Psoas muscle (tissue), 8 donors: ENCODE measurements around the gene ADGRF4. TPM values are rescaled to one million over a fixed set of nuclear protein-coding genes. Genes with fewer than 3 reads are reported as not detected.

Experiments used
- ATAC-seq, 4 donors: fragments of 200-7000 bp; cut with Tn5 transposase; one replicate each; pipeline ENCODE4 v1.9.1; 2020; ENCODE audit warnings: moderate library complexity in 3 of 4, mild to moderate bottlenecking in 2 of 4
- DNase-seq, 2 donors: peaks; one replicate each; pipeline ENCODE4 v3.0.0-alpha.2; 2020
- H3K27ac ChIP-seq: fragments of 200-600 bp; one replicate; pipeline ENCODE4 v1.8.0; 2022
- H3K27me3 ChIP-seq, 3 donors: fragments of 200-600 bp in 1 of 3; one replicate each; pipeline versions ENCODE4 v1.6.1 to v1.8.0; 2013 to 2022; ENCODE audit warnings: low read length in 2 of 3, mild to moderate bottlenecking in 2 of 3, moderate library complexity in 1 of 3; ENCODE audit not compliant: insufficient read depth in 3 of 3
- H3K36me3 ChIP-seq, 2 donors: fragments of 200-600 bp in 1 of 2; one replicate each; pipeline versions ENCODE4 v1.6.1 to v1.8.0; 2013 to 2022; ENCODE audit warnings: low read depth in 1 of 2, mild to moderate bottlenecking in 1 of 2, moderate library complexity in 1 of 2; ENCODE audit not compliant: insufficient read depth in 1 of 2
- H3K4me1 ChIP-seq: fragments of 200-600 bp; one replicate; pipeline ENCODE4 v1.8.0; 2022
- H3K4me3 ChIP-seq: fragments of 200-600 bp; one replicate; pipeline ENCODE4 v1.8.0; 2022; ENCODE audit warnings: mild to moderate bottlenecking
- H3K9me3 ChIP-seq: fragments of 200-600 bp; one replicate; pipeline ENCODE4 v1.8.0; 2022
- CTCF ChIP-seq: fragments of 200-600 bp; IDR thresholded peaks from one replicate; pipeline ENCODE4 v1.8.0; 2022; ENCODE audit warnings: antibody characterized with exemption
- WGBS, 3 donors: extraction: QIAGEN DNeasy Blood & Tissue Kit; methylation state at CpG; one replicate each; pipeline versions ENCODE4 v1.1.6 to v1.1.7; 2013; 5-methylcytosine and 5-hydroxymethylcytosine counted together
- intact Hi-C, 2 donors: fragments of 100-400 bp; cut with DNase I; formaldehyde crosslinking; loops; one replicate each; pipeline versions ENCODE4 v1.11.0 to v1.14.2; 2022
- polyA plus RNA-seq, 3 donors: library from polyadenylated mRNA; stranded (reverse); fragments of 200-250 nt; gene quantifications; one replicate each; pipeline ENCODE4 v1.2.3, GENCODE V29; 2013
- total RNA-seq, 4 donors: library from RNA; stranded (reverse); fragmentation: NEBNext Ultra II Directional in 2 of 4; extraction: Animal tissue kit (Norgen Biotek cat#: 25700) in 2 of 4; gene quantifications; one replicate each; pipeline versions ENCODE4 v1.2.1 to v1.2.4, GENCODE V29; 2021 to 2023
- donor health status: healthy with polysubstance abuse.
- donor health status: DM: no; HTN: no; CAD: no; lungs with moderate emphysema.
- donor health status: Bipolar disorder and iron deficiency.
- donor health status: healthy.
- donor health status: DM: yes; HTN: yes; CAD: no.
- donor health status: DM: no; HTN: no; CAD: no.
- donor health status: DM: no; HTN: no; CAD: no.
- donor health status: DM: yes; HTN: yes; CAD: no.

The ADGRF4 gene
- total and polyA plus RNA-seq, 7 donors: 0.03 to 0.18 TPM; not detected in 5

- H3K9me3 ChIP-seq: no peaks in the 10 kb centered on the region
- no peak for DNase-seq
- no peak for TF ChIP-seq CTCF
- intact Hi-C loops: no loop called here
- 88 to 91% (median 89%) methylated on average over 2 of the region's 2 CpGs for WGBS, 3 donors
- H3K27me3 ChIP-seq: no peaks in the 10 kb centered on the region
- no peaks in the 10 kb centered on the region for H3K36me3 ChIP-seq
- no peak overlapping the region for H3K4me3 ChIP-seq
- no peaks in the 10 kb centered on the region for H3K4me1 ChIP-seq
- H3K27ac ChIP-seq: no peak overlapping the region
- ATAC-seq: no peak
Observed at GRCh38 chr6:47724300-47724699, 25.9 kb downstream of the ADGRF4 start.

- 27 to 47% (median 36%) methylated on average over 2 of the region's 2 CpGs for WGBS, 3 donors
- ATAC-seq (no peak), DNase-seq (no peak)
- Histone ChIP-seq H3K4me1 (no peaks in the 10 kb centered on the region), H3K9me3 (no peaks in the 10 kb centered on the region), H3K27ac (no peak overlapping the region), H3K27me3 (no peaks in the 10 kb centered on the region), H3K36me3 (no peaks in the 10 kb centered on the region), H3K4me3 (no peak overlapping the region)
- TF ChIP-seq CTCF: no peak
- intact Hi-C loops: no loop called here
Observed at GRCh38 chr6:47727391-47727790, 29.0 kb downstream of the ADGRF4 start.

- no peak overlapping the region for H3K27ac ChIP-seq
- no peak overlapping the region for H3K4me3 ChIP-seq
- H3K27me3 ChIP-seq: no peaks in the 10 kb centered on the region
- no peaks in the 10 kb centered on the region for H3K36me3 ChIP-seq
- no peak for TF ChIP-seq CTCF
- intact Hi-C loops: no loop called here
- DNase-seq: no peak
- H3K4me1 ChIP-seq: no peaks in the 10 kb centered on the region
- ATAC-seq: no peak
- no peaks in the 10 kb centered on the region for H3K9me3 ChIP-seq
- 31 to 50% (median 40%) methylated on average over 2 of the region's 2 CpGs for WGBS, 3 donors
Observed at GRCh38 chr6:47729019-47729418, 30.6 kb downstream of the ADGRF4 start.

- Histone ChIP-seq H3K9me3 (no peaks in the 10 kb centered on the region), H3K4me1 (no peaks in the 10 kb centered on the region), H3K27me3 (no peaks in the 10 kb centered on the region), H3K27ac (no peak overlapping the region), H3K4me3 (no peak overlapping the region), H3K36me3 (no peaks in the 10 kb centered on the region)
- 82 to 100% (median 93%) methylated on average over 1 of the region's 1 CpG for WGBS, 3 donors
- intact Hi-C loops: no loop called here
- ATAC-seq (no peak), DNase-seq (no peak)
- TF ChIP-seq CTCF: no peak
Observed at GRCh38 chr6:47729457-47729856, 31.1 kb downstream of the ADGRF4 start.

GRCh38 chr6:47733879-47734558, 35.6 kb downstream of the ADGRF4 start:
- WGBS, 3 donors: 33 to 37% (median 34%) methylated on average over 2 of the region's 2 CpGs
- Histone ChIP-seq H3K27me3 (no peaks in the 10 kb centered on the region), H3K4me3 (no peak overlapping the region), H3K27ac (no peak overlapping the region), H3K9me3 (no peaks in the 10 kb centered on the region), H3K4me1 (peaks cover 2% of the 10 kb centered on the region), H3K36me3 (no peaks in the 10 kb centered on the region)
- peak in 3 of 4 donors; percentile 41 to 70 (median 46) for ATAC-seq
- no peak for DNase-seq
- peak; percentile 47 for TF ChIP-seq CTCF
- intact Hi-C loops: loop anchor here (5.0 kb wide), 1 partner anchor 102 kb away; no protein-coding TSS in a partner anchor
